Caco-2 (cell line): ENCODE results near the gene AKAIN1. TPM values are rescaled to one million over a fixed set of nuclear protein-coding genes. Genes with fewer than 3 reads are reported as not detected.

ENCODE experiments used
- BruUV-seq: library from RNA; stranded (reverse); fragments of 400-500 nt; replicated peaks from 2 replicates; lab custom pipeline; 2021; lab: Mats Ljungman, UMichigan
- CTCF ChIA-PET: fragments of 300-600 bp; sonication (Branson Sonifier 250); formaldehyde crosslinking; loops from one replicate; lab custom pipeline; 2022; ENCODE audit warnings: antibody characterized with exemption; lab: Charles Lee
- POLR2A ChIA-PET: fragments of 300-600 bp; sonication (Branson Sonifier 250); formaldehyde crosslinking; loops from one replicate; lab custom pipeline; 2022; ENCODE audit warnings: antibody characterized with exemption; lab: Charles Lee
- DNase-seq, 2 experiments: peaks; one replicate each; pipeline versions ENCODE4 v3.0.0 to v3.0.0-alpha.2; 2020 to 2022
- H3K27me3 ChIP-seq: replicated peaks from 2 replicates; pipeline ENCODE4 v1.6.0; 2011; ENCODE audit warnings: low read length; ENCODE audit not compliant: control insufficient read depth, insufficient read depth
- H3K36me3 ChIP-seq: 2 replicates; pipeline ENCODE4 v1.5.1; 2011; ENCODE audit warnings: low read length; ENCODE audit not compliant: control insufficient read depth, insufficient read depth
- H3K4me1 ChIP-seq: fragments of 250-450 bp; sonication (Bioruptor Pico); 2 replicates; pipeline ENCODE4 v1.5.1; 2020; ENCODE audit warnings: mild to moderate bottlenecking
- H3K4me3 ChIP-seq: 2 replicates; pipeline ENCODE4 v1.5.1; 2011; ENCODE audit warnings: low read depth, mild to moderate bottlenecking, control low read depth, low read length
- H3K9me3 ChIP-seq: fragments of 250-450 bp; sonication (Bioruptor Pico); 2 replicates; pipeline ENCODE4 v1.5.1; 2020; ENCODE audit warnings: mild to moderate bottlenecking, moderate library complexity
- H3K27ac Mint-ChIP-seq: one replicate; pipeline ENCODE4 v1.8.0; 2022; ENCODE audit warnings: mixed read lengths; ENCODE audit not compliant: unreplicated experiment
- H3K27me3 Mint-ChIP-seq: one replicate; pipeline ENCODE4 v1.8.0; 2022; ENCODE audit warnings: mixed read lengths; ENCODE audit not compliant: insufficient read depth, unreplicated experiment
- H3K36me3 Mint-ChIP-seq: one replicate; pipeline ENCODE4 v1.8.0; 2022; ENCODE audit warnings: mild to moderate bottlenecking, mixed read lengths; ENCODE audit not compliant: insufficient read depth, unreplicated experiment
- H3K4me1 Mint-ChIP-seq: one replicate; pipeline ENCODE4 v1.8.0; 2022; ENCODE audit warnings: low read depth, mixed read lengths; ENCODE audit not compliant: unreplicated experiment
- H3K4me3 Mint-ChIP-seq: one replicate; pipeline ENCODE4 v1.8.0; 2022; ENCODE audit warnings: mild to moderate bottlenecking, moderate library complexity, mixed read lengths; ENCODE audit not compliant: unreplicated experiment
- H3K9me3 Mint-ChIP-seq: one replicate; pipeline ENCODE4 v1.8.0; 2022; ENCODE audit warnings: mixed read lengths; ENCODE audit not compliant: unreplicated experiment
- intact Hi-C: fragments of 100-400 bp; cut with micrococcal nuclease; formaldehyde crosslinking; loops from one replicate; pipeline ENCODE4 v1.10.0; 2022; ENCODE audit not compliant: unreplicated experiment
- total RNA-seq: library from RNA; stranded (reverse); gene quantifications from 2 replicates; pipeline ENCODE4 v1.2.3, GENCODE V29; 2022
- TF ChIP-seq, protein P1 (sequence below), 2 experiments: fragments of 200-600 bp in 1 of 2; IDR thresholded peaks; 1 replicate in 1 of 2; 2 replicates in 1 of 2; pipeline versions ENCODE4 v1.5.1 to v1.8.0; 2011 to 2022; ENCODE audit warnings: antibody characterized with exemption in 1 of 2, control low read depth in 1 of 2, inconsistent platforms in 1 of 2, low read depth in 1 of 2, low read length in 1 of 2, mild to moderate bottlenecking in 1 of 2, moderate library complexity in 1 of 2; ENCODE audit not compliant: insufficient read depth in 1 of 2, severe bottlenecking in 1 of 2, unreplicated experiment in 1 of 2

Gene AKAIN1
- total RNA-seq, 1 experiment from 2014 or later: not detected

DNA sequence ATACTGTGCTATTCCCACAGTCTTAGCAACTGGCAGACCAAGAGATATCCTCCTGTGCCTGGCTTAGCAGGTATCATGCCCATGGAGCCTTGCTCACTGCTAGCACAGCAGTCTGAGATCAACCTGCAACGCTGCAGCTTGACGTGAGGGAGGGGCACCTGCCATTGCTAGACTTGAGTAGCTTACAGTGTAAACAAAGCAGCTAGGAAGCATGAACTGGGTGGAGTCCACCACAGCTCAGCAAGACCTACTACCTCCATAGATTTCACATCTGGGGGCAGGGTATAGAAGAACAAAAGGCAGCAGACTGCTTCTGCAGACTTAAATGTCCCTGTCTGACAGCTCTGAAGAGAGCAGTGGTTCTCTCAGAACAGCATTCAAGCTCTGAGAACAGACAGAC lies 74.8 kb downstream of the AKAIN1 start:
- Mint-ChIP-seq H3K36me3 (no peaks in the 10 kb centered on the region), H3K9me3 (peaks cover 32% of the 10 kb centered on the region), H3K4me3 (no peak overlapping the region), H3K27ac (no peak overlapping the region), H3K4me1 (no peaks in the 10 kb centered on the region), H3K27me3 (peaks cover 8% of the 10 kb centered on the region)
- ChIA-PET CTCF (no interaction called here), POLR2A (no interaction called here)
- H3K27me3 ChIP-seq: no peaks in the 10 kb centered on the region
- H3K4me3 ChIP-seq: no peak overlapping the region
- no peaks in the 10 kb centered on the region for H3K36me3 ChIP-seq
- DNase-seq: peak in 1 of 2 experiments; percentile 10
- no peaks in the 10 kb centered on the region for H3K4me1 ChIP-seq
- intact Hi-C loops: no loop called here
- TF ChIP-seq, protein P1, sequence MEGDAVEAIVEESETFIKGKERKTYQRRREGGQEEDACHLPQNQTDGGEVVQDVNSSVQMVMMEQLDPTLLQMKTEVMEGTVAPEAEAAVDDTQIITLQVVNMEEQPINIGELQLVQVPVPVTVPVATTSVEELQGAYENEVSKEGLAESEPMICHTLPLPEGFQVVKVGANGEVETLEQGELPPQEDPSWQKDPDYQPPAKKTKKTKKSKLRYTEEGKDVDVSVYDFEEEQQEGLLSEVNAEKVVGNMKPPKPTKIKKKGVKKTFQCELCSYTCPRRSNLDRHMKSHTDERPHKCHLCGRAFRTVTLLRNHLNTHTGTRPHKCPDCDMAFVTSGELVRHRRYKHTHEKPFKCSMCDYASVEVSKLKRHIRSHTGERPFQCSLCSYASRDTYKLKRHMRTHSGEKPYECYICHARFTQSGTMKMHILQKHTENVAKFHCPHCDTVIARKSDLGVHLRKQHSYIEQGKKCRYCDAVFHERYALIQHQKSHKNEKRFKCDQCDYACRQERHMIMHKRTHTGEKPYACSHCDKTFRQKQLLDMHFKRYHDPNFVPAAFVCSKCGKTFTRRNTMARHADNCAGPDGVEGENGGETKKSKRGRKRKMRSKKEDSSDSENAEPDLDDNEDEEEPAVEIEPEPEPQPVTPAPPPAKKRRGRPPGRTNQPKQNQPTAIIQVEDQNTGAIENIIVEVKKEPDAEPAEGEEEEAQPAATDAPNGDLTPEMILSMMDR (IDR thresholded peaks at IDR 0.05; ENCODE audit: insufficient read depth in 1 of 2, low read depth in 1 of 2, low read length in 1 of 2, severe bottlenecking in 1 of 2, unreplicated experiment in 1 of 2): no peak
- no TSS peak for BruUV-seq
- H3K9me3 ChIP-seq: no peaks in the 10 kb centered on the region; the same call in 1 of the 2 replicates

DNA sequence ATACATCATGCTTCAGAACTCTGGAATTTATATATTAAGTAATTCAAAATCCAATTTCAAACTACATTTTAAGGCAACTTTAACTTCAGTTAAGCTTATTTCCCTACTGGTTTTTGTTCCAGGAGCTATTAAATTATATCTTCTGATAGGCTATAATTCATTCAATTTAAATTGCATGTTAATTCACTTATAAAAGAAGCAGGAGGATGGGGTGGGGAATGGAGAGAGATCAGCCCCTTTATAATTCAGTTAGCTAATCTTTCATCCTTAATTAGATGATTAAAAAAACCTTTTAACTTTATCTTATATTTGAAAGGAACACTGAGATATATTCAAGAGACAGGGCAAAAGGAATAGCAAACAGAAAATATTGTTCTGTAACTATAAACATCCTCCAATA lies 86.8 kb downstream of the AKAIN1 start:
- BruUV-seq: no TSS peak
- no peaks in the 10 kb centered on the region for H3K4me1 Mint-ChIP-seq
- TF ChIP-seq, protein P1 (IDR thresholded peaks at IDR 0.05; ENCODE audit: insufficient read depth in 1 of 2, low read depth in 1 of 2, low read length in 1 of 2, severe bottlenecking in 1 of 2, unreplicated experiment in 1 of 2): no peak
- POLR2A ChIA-PET: no interaction called here
- no peak overlapping the region for H3K4me3 Mint-ChIP-seq
- Histone ChIP-seq H3K4me1 (no peaks in the 10 kb centered on the region), H3K36me3 (no peaks in the 10 kb centered on the region), H3K9me3 (no peaks in the 10 kb centered on the region), H3K4me3 (no peak overlapping the region), H3K27me3 (no peaks in the 10 kb centered on the region)
- CTCF ChIA-PET: no interaction called here
- DNase-seq: no peak
- H3K9me3 Mint-ChIP-seq: no peaks in the 10 kb centered on the region
- H3K36me3 Mint-ChIP-seq: no peaks in the 10 kb centered on the region
- peaks cover 7% of the 10 kb centered on the region for H3K27me3 Mint-ChIP-seq
- intact Hi-C loops: no loop called here
- no peak overlapping the region for H3K27ac Mint-ChIP-seq

DNA sequence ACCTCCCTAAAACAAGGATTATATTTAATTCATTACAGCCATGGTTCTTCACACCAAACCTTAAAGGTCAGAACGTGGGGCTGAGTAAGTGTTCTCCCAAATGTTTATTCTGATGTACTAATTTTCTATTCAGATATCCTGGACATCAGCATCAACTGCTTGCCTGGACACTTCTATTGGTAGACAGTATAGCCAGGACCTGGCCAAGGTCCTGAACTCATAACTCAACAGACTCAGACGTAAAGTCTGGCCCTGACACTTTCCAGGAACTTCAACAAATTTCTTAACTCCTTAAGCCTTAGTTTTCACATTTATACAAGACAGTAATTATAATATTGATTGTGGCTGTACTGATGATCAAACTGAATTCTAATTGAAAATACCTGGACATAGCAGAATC lies 89.1 kb downstream of the AKAIN1 start:
- intact Hi-C loops: no loop called here
- no peaks in the 10 kb centered on the region for H3K9me3 Mint-ChIP-seq
- no peaks in the 10 kb centered on the region for H3K36me3 Mint-ChIP-seq
- peak in 1 of 2 experiments; percentile 10 for DNase-seq
- no peak overlapping the region for H3K4me3 Mint-ChIP-seq
- no TSS peak for BruUV-seq
- H3K27me3 Mint-ChIP-seq: peaks cover 8% of the 10 kb centered on the region
- no peaks in the 10 kb centered on the region for H3K4me1 Mint-ChIP-seq
- ChIA-PET CTCF (no interaction called here), POLR2A (no interaction called here)
- TF ChIP-seq, protein P1 (IDR thresholded peaks at IDR 0.05; ENCODE audit: insufficient read depth in 1 of 2, low read depth in 1 of 2, low read length in 1 of 2, severe bottlenecking in 1 of 2, unreplicated experiment in 1 of 2): no peak
- no peak overlapping the region for H3K4me3 ChIP-seq
- H3K27me3 ChIP-seq: no peaks in the 10 kb centered on the region
- no peaks in the 10 kb centered on the region for H3K4me1 ChIP-seq
- H3K36me3 ChIP-seq: no peaks in the 10 kb centered on the region
- H3K27ac Mint-ChIP-seq: no peak overlapping the region
- no peaks in the 10 kb centered on the region for H3K9me3 ChIP-seq
